ENCODE data around the gene TEX30.

Gene TEX30

DNA sequence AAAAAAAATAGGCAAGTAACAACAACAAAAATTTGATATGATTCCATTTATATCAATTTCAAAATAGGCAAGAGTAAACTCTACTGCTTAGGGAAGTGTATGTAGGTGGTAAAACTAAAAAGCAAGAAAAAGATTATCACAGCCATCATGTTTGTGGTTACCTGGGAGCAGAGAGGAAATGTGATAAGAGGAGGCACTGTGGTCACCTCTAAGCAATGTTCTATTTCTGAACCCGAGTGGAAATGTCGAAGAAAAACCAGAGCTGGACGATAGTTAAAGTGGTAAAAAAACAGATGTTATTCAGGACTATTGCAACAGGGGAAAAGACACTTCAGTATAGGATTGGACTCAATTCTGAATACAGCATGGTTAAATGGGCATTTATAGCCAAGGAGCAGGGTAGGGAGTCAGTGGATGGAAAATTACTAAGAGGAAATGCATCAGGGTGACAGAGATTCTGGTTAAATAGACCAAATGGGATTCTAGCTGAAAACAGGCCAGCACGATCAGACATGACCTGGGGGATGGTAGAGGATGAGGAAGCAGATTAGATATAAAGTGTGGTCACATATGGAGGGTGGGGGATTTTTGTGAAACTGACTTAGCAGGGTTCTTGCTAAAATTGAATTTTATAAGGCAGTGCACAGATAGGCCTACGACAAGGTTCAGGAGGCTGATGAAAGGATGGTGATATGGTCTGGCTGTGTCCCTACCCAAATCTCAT is 6.0 kb upstream of the TEX30 start:
- no peak for DNase-seq (ENCODE audit: low read depth)

DNA sequence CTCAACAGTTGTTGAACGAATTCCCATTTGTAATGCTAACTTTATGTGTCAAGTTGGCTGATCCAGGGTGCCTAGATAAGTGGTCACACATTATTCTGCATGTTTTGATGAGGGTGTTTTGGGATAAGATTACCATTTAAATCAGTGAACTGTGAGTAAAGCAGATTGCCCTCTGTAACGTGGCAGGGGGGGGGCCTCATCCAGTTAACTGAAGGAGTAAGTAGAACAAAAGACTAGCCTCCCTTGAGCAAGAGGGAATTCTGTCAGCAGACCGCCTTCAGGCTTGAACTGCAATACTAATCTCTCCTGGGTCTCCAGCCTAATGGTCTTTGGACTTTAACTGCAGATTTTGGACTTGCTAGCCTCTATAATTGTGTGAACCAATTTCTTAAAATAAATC is 4.2 kb upstream of the TEX30 start:
- no peak for DNase-seq (ENCODE audit: low read depth)

DNA sequence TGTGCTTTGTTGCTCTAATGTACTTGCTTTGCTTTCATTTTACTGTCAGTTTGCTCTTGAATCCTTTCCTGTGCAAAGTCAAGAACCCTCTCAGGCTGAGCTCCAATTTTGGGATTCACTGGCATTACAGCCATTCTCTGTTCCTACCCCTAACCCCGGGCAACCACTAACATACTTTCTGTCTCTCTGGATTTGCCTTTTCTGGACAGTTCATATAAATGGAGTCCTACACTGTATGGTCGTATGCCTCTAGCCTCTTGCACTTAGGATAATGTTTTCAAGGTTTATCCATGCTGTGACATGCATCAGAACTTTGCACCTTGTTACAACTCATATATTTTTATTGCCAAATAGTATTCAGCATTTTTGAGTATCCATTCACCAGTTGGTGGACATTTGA is 2.7 kb upstream of the TEX30 start:
- no peak for DNase-seq (ENCODE audit: low read depth)

DNA sequence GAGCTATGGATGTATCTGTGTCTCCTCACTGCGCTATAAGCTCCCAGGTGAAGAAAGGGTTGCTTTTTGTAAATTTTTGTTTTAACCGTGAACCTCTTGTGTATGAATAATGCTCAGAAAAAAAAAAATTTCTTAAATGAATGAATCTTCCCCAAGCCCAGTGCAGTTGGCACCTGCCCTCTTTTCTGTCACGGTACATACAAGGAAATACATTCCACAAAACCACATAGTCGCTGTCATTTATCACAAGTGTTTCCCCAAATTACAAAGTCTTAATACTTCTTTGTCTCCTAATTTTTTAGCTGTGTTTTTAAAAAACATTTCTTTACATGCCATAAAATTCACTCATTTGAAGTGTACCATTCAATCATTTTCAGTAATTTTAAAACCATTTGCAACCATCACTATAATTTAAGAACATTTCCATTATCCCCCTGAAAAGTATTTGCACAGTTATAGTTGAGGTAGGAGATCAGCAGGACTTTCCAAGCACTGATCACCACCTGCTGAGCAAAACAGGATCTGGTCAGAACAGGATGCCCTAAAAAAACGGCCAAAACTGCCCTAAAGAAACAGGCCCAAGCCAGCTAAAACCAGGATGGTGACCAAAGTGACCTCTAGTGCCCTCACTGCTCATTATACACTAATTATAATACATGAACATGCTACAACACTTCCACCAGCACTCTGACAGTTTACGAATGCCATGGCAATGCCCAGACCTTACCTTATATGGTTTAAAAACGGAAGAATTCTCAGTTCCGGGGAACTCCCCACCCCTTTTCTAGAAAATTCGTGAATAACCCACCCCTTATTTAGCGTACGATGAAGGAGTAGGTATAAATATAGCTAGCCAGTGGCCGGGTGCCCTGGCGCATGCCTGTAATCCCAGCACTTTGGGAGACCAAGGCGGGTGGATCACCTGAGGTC is 1.3 kb upstream of the TEX30 start:
- no peak for DNase-seq (ENCODE audit: low read depth)

GRCh38 chr13:102774214-102774568 is 605 bp upstream of the TEX30 start:
- no peak for DNase-seq (ENCODE audit: low read depth)

DNA sequence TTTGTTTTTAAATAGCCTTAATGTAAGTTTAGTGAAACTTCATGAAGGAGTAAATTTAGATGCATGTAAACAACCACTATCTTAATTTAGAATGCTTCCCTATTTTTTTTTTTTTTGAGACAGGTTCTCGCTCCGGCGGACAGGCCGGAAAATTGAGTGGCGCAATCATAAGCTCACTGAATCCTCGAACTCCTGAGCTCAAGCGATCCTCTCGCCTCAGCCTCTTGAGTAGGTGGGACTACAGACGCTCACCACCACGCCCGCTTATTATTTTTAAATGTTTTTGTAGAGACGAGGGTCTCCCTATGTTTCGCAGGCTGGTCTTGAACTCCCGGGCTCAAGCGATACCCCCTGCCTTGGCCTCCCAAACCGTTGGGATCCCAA is 1.6 kb downstream of the TEX30 start:
- DNase-seq (ENCODE audit: low read depth) = no peak

GRCh38 chr13:102771298-102772041 is 2.1 kb downstream of the TEX30 start:
- no peak for DNase-seq (ENCODE audit: low read depth)

GRCh38 chr13:102770435-102770834 is 3.2 kb downstream of the TEX30 start:
- DNase-seq (ENCODE audit: low read depth) = no peak

- no peak for DNase-seq (ENCODE audit: low read depth)
Measured at GRCh38 chr13:102769679-102770078, 3.9 kb downstream of the TEX30 start.

- no peak for DNase-seq (ENCODE audit: low read depth)
Measured at GRCh38 chr13:102768909-102769308, 4.7 kb downstream of the TEX30 start.

GRCh38 chr13:102763741-102764140 is 9.8 kb downstream of the TEX30 start:
- DNase-seq (ENCODE audit: low read depth) = no peak

- DNase-seq (ENCODE audit: low read depth) = no peak
Measured at GRCh38 chr13:102761071-102761470, 12.5 kb downstream of the TEX30 start.

- no peak for DNase-seq (ENCODE audit: low read depth)
Measured at GRCh38 chr13:102758842-102759241, 14.7 kb downstream of the TEX30 start.

- no peak for DNase-seq (ENCODE audit: low read depth)
Measured at GRCh38 chr13:102757006-102757405, 16.6 kb downstream of the TEX30 start.

DNA sequence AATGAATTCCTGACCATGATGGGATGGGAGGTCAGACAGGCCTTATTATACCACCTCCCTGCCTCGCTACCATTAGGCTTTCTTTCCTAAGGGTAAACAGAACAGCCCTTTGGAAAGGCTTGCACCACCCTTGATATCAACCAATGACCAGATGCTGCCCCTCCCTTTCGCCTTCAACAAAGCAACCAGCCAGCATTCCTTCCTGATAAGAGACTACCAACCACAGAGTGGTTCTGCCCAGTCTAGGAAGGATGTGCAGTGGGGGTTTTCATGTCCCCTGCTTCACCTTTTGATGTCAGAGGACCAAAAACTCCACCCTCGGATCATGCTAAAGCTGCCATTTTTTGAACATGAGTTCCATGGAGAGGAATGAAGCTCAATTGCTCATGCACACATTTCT is 21.7 kb downstream of the TEX30 start:
- DNase-seq (ENCODE audit: low read depth) = no peak

- no peak for DNase-seq (ENCODE audit: low read depth)
Measured at GRCh38 chr13:102742506-102742905, 31.1 kb downstream of the TEX30 start.

GRCh38 chr13:102742101-102742500 is 31.5 kb downstream of the TEX30 start:
- no peak for DNase-seq (ENCODE audit: low read depth)

GRCh38 chr13:102729560-102730270 is 43.9 kb downstream of the TEX30 start:
- DNase-seq (ENCODE audit: low read depth) = no peak

DNA sequence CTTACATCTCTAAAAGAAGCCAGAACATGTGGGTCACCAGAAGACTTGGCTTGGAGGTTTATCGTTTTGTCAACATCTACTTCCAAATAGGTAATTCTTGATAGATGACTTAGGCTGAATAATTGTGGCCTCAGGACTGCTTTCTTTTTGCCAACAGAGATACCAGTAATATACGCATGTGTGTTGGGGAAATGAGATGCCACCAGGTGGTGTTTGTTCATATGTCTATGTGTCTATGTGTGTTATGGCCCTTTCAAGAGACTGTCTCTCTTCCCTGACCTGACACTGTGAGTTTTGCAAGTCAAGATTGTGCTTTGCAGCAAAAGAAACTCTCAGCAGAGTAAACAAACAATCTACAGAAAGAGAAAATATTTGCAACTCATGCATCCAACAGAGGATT is 47.2 kb downstream of the TEX30 start:
- DNase-seq (ENCODE audit: low read depth) = no peak

DNA sequence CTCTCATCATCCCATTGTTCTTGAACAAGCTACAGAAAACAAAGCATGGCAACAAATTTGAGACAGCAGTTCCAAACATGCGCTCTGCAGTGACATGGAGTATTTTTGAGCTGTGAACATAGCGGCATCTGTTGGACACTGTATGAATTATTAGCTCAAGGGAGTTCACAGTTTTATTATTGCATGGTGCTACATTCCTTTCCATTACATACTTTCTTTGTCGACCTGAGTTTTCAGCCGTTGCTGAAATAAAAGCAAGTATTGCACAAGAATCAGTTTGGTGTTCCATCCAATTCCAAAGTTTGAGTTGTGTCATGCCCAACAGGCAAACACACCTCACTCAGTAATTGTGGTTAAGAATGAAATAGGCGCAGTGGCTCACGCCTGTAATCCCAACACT is 48.7 kb downstream of the TEX30 start:
- DNase-seq (ENCODE audit: low read depth) = peak; percentile 52

DNA sequence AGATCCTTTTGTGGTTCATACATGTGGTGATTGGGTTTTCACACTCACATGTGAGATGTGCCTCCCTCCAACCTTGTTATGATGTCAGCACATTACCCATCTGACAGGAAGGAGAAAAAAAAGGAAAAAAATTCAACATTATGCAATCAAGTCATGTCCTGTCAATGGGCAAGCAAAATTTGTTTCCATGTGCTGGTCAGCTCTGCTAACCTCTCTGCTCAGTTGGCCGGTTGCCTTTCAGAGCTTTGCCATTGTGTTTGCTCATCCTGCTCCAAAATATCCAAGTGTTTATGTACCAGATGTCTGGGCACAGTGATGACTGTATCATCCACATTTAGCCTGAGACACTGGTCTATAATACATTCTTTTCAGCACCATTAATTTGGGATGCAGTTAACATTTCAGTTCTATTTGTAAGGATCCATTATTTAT is 51.8 kb downstream of the TEX30 start:
- DNase-seq (ENCODE audit: low read depth) = peak; percentile 90

- DNase-seq (ENCODE audit: low read depth) = no peak
Measured at GRCh38 chr13:102718746-102719145, 54.8 kb downstream of the TEX30 start.

All from GM04504 (cell line).